WTC11 (cell line): ENCODE results near the gene U2AF1L4. TPM values are rescaled to one million over a fixed set of nuclear protein-coding genes. Genes with fewer than 3 reads are reported as not detected.

ENCODE experiments used
- ATAC-seq: fragments of 200-7000 bp; cut with Tn5 transposase; 2 replicates; pipeline ENCODE4 v1.10.0; 2021; ENCODE audit warnings: mild to moderate bottlenecking, moderate library complexity
- CTCF ChIA-PET: fragments of 300-600 bp; sonication (Branson Sonifier 250); formaldehyde crosslinking; loops from one replicate; lab custom pipeline; 2021; ENCODE audit warnings: antibody characterized with exemption; lab: Charles Lee
- POLR2A ChIA-PET: fragments of 350-600 bp; sonication (Branson Sonifier 250); formaldehyde crosslinking; loops from one replicate; lab custom pipeline; 2021; ENCODE audit warnings: antibody characterized with exemption; lab: Charles Lee
- DNase-seq: peaks from one replicate; pipeline ENCODE4 v3.0.0; 2021; ENCODE audit warnings: low spot score
- H3K27ac Mint-ChIP-seq: 2 replicates; pipeline ENCODE4 v1.8.0; 2021; ENCODE audit warnings: mixed read lengths
- H3K27me3 Mint-ChIP-seq: 2 replicates; pipeline ENCODE4 v1.8.0; 2021; ENCODE audit warnings: low read depth, mild to moderate bottlenecking, moderate library complexity, mixed read lengths
- H3K36me3 Mint-ChIP-seq: 2 replicates; pipeline ENCODE4 v1.8.0; 2021; ENCODE audit warnings: mixed read lengths
- H3K4me1 Mint-ChIP-seq: 2 replicates; pipeline ENCODE4 v1.8.0; 2022; ENCODE audit warnings: mixed read lengths
- H3K4me3 Mint-ChIP-seq: 2 replicates; pipeline ENCODE4 v1.8.0; 2021; ENCODE audit warnings: mild to moderate bottlenecking, moderate library complexity, mixed read lengths
- H3K9me3 Mint-ChIP-seq: 2 replicates; pipeline ENCODE4 v1.8.0; 2021; ENCODE audit warnings: mixed read lengths
- AFF4 ChIP-seq: sonication (generic); formaldehyde crosslinking; IDR thresholded peaks from 2 replicates; pipeline ENCODE4 v1.8.1; 2023; ENCODE audit warnings: mild to moderate bottlenecking, missing genetic modification reagents, borderline replicate concordance
- AR ChIP-seq: fragments of 250-450 bp; sonication (Bioruptor Pico); IDR thresholded peaks from 2 replicates; pipeline ENCODE4 v1.9.0; 2021; ENCODE audit warnings: mild to moderate bottlenecking
- ARID4B ChIP-seq: sonication (generic); formaldehyde crosslinking; IDR thresholded peaks from 2 replicates; pipeline ENCODE4 v1.8.0; 2023; ENCODE audit warnings: missing genetic modification reagents, mild to moderate bottlenecking, borderline replicate concordance
- ATF6 ChIP-seq: sonication (generic); formaldehyde crosslinking; IDR thresholded peaks from 2 replicates; pipeline ENCODE4 v1.8.1; 2023; ENCODE audit warnings: mild to moderate bottlenecking, missing genetic modification reagents
- CREB1 ChIP-seq: sonication (generic); formaldehyde crosslinking; IDR thresholded peaks from 2 replicates; pipeline ENCODE4 v1.8.0; 2023; ENCODE audit warnings: mild to moderate bottlenecking, missing genetic modification reagents
- ELF4 ChIP-seq: sonication (generic); formaldehyde crosslinking; IDR thresholded peaks from 2 replicates; pipeline ENCODE4 v1.8.1; 2022; ENCODE audit warnings: low read depth, mild to moderate bottlenecking, moderate library complexity, missing genetic modification reagents
- MAX ChIP-seq: sonication (generic); formaldehyde crosslinking; IDR thresholded peaks from 2 replicates; pipeline ENCODE4 v1.8.0; 2022; ENCODE audit warnings: mild to moderate bottlenecking, missing genetic modification reagents
- MLX ChIP-seq: sonication (generic); formaldehyde crosslinking; IDR thresholded peaks from 2 replicates; pipeline ENCODE4 v1.8.1; 2023; ENCODE audit warnings: mild to moderate bottlenecking, missing genetic modification reagents, moderate library complexity
- PRDM15 ChIP-seq: sonication (generic); formaldehyde crosslinking; IDR thresholded peaks from 2 replicates; pipeline ENCODE4 v1.8.0; 2022; ENCODE audit warnings: missing genetic modification reagents
- RORB ChIP-seq: fragments of 250-450 bp; sonication (Bioruptor Pico); IDR thresholded peaks from 2 replicates; pipeline ENCODE4 v1.9.0; 2021; ENCODE audit warnings: mild to moderate bottlenecking
- TEAD4 ChIP-seq: sonication (generic); formaldehyde crosslinking; IDR thresholded peaks from 2 replicates; pipeline ENCODE4 v1.8.0; 2022; ENCODE audit warnings: mild to moderate bottlenecking, missing genetic modification reagents
- ZBTB21 ChIP-seq: sonication (generic); formaldehyde crosslinking; IDR thresholded peaks from 2 replicates; pipeline ENCODE4 v1.8.1; 2023; ENCODE audit warnings: mild to moderate bottlenecking, missing genetic modification reagents, borderline replicate concordance
- ZNF219 ChIP-seq: sonication (generic); formaldehyde crosslinking; IDR thresholded peaks from 2 replicates; pipeline ENCODE4 v1.8.0; 2023; ENCODE audit warnings: missing genetic modification reagents, mild to moderate bottlenecking, borderline replicate concordance
- ZNF232 ChIP-seq: sonication (generic); formaldehyde crosslinking; IDR thresholded peaks from 2 replicates; pipeline ENCODE4 v1.8.0; 2022; ENCODE audit warnings: mild to moderate bottlenecking, missing genetic modification reagents
- ZNF281 ChIP-seq: sonication (generic); formaldehyde crosslinking; IDR thresholded peaks from 2 replicates; pipeline ENCODE4 v1.8.0; 2023; ENCODE audit warnings: mild to moderate bottlenecking, missing genetic modification reagents
- total RNA-seq: library from RNA; stranded (reverse); gene quantifications from 3 replicates; pipeline ENCODE4 v1.2.3, GENCODE V29; 2021

U2AF1L4 gene
- total RNA-seq, 1 experiment from 2014 or later: 20.9 TPM

GRCh38 chr19:35708391-35708790 lies 36.8 kb downstream of the U2AF1L4 start:
- Mint-ChIP-seq H3K4me3 (no peak overlapping the region), H3K9me3 (peaks cover 5% of the 10 kb centered on the region), H3K4me1 (peaks cover 13% of the 10 kb centered on the region), H3K27me3 (peaks cover 39% of the 10 kb centered on the region), H3K27ac (no peak overlapping the region), H3K36me3 (no peaks in the 10 kb centered on the region)
- POLR2A ChIA-PET: no interaction called here
- no peak for DNase-seq
- ATAC-seq: no peak
- CTCF ChIA-PET: interaction anchor here (0.9 to 1.3 kb wide), 2 partner anchors 14 to 213 kb away, joined by 3 to 6 read pairs; no protein-coding TSS in a partner anchor
- TF ChIP-seq ZBTB21 (CRISPR knock-in tag): no peak
- no peak for TF ChIP-seq CREB1 (CRISPR knock-in tag)
- no peak for TF ChIP-seq ARID4B
- no peak for TF ChIP-seq ATF6 (CRISPR knock-in tag)
- no peak for TF ChIP-seq MAX (CRISPR knock-in tag)
- TF ChIP-seq PRDM15: no peak
- TF ChIP-seq RORB (CRISPR knock-in tag): no peak
- no peak for TF ChIP-seq AR (CRISPR knock-in tag)
- TF ChIP-seq ELF4: no peak
- TF ChIP-seq TEAD4: no peak
- TF ChIP-seq AFF4 (CRISPR knock-in tag): no peak
- TF ChIP-seq ZNF219 (CRISPR knock-in tag): no peak
- TF ChIP-seq ZNF232 (CRISPR knock-in tag): no peak
- no peak for TF ChIP-seq MLX (CRISPR knock-in tag)
- no peak for TF ChIP-seq ZNF281 (CRISPR knock-in tag)
